Neural cell (in vitro differentiated cells): ENCODE data around the gene ZNF846. TPM values are rescaled to one million over a fixed set of nuclear protein-coding genes. Genes with fewer than 3 reads are reported as not detected.

ENCODE experiments used
- H2AFZ ChIP-seq: fragments of 200-600, 300-800 bp; sonication (generic), shearing (Covaris generic); 2 replicates; pipeline ENCODE4 v1.6.0; 2014; ENCODE audit warnings: low read depth, mild to moderate bottlenecking, antibody characterized with exemption, low read length, moderate library complexity
- H3F3A ChIP-seq: fragments of 200-600 bp; shearing (Covaris generic); 2 replicates; pipeline ENCODE4 v1.6.1; 2016; ENCODE audit warnings: mild to moderate bottlenecking, moderate library complexity, mixed read lengths, antibody characterized with exemption, low read length; ENCODE audit not compliant: insufficient read depth, poor library complexity, severe bottlenecking
- H3K27ac ChIP-seq: fragments of 200-600, 300-800 bp; sonication (generic), shearing (Covaris generic); 2 replicates; pipeline ENCODE4 v1.5.1; 2014; ENCODE audit warnings: mild to moderate bottlenecking, low read length, moderate library complexity
- H3K27me3 ChIP-seq: fragments of 300-800, 200-600 bp; sonication (generic), shearing (Covaris generic); 2 replicates; pipeline ENCODE4 v1.6.0; 2014; ENCODE audit warnings: mild to moderate bottlenecking, low read depth, low read length, moderate library complexity; ENCODE audit not compliant: insufficient read depth
- H3K36me3 ChIP-seq: fragments of 300-800, 200-600 bp; sonication (generic), shearing (Covaris generic); 2 replicates; pipeline ENCODE4 v1.5.1; 2014; ENCODE audit warnings: mild to moderate bottlenecking, antibody characterized with exemption, low read length, moderate library complexity; ENCODE audit not compliant: insufficient read depth
- H3K4me2 ChIP-seq: fragments of 300-800, 200-600 bp; sonication (generic), shearing (Covaris generic); 2 replicates; pipeline ENCODE4 v1.6.0; 2014; ENCODE audit warnings: mild to moderate bottlenecking, low read length
- H3K4me3 ChIP-seq: fragments of 300-800, 200-600 bp; sonication (generic), shearing (Covaris generic); 2 replicates; pipeline ENCODE4 v1.5.1; 2014; ENCODE audit warnings: mild to moderate bottlenecking, low read length, moderate library complexity
- H3K79me2 ChIP-seq: fragments of 200-600 bp; shearing (Covaris generic); replicated peaks from 2 replicates; pipeline ENCODE4 v1.6.0; 2014; ENCODE audit warnings: mild to moderate bottlenecking, low read length, moderate library complexity; ENCODE audit not compliant: insufficient read depth
- H3K9ac ChIP-seq: fragments of 300-800, 200-600 bp; sonication (generic), shearing (Covaris generic); 2 replicates; pipeline ENCODE4 v1.6.1; 2016; ENCODE audit warnings: mild to moderate bottlenecking, low read length, mixed read lengths
- H3K9me2 ChIP-seq: fragments of 200-600 bp; shearing (Covaris generic); 2 replicates; pipeline ENCODE4 v1.6.1; 2016; ENCODE audit warnings: mild to moderate bottlenecking, low read length, mixed read lengths; ENCODE audit not compliant: insufficient read depth
- H3K9me3 ChIP-seq: fragments of 200-600, 300-800 bp; sonication (generic), shearing (Covaris generic); 2 replicates; pipeline ENCODE4 v1.6.1; 2016; ENCODE audit warnings: mild to moderate bottlenecking, mixed run types, low read length, moderate library complexity, mixed read lengths
- H4K20me1 ChIP-seq: fragments of 200-600 bp; shearing (Covaris generic); 2 replicates; pipeline ENCODE4 v1.6.1; 2016; ENCODE audit warnings: mild to moderate bottlenecking, mixed run types; ENCODE audit not compliant: insufficient read depth
- CTCF ChIP-seq: fragments of 450-650 bp; IDR thresholded peaks from 2 replicates; pipeline ENCODE4 v1.5.1; 2014; ENCODE audit warnings: antibody characterized with exemption, mild to moderate bottlenecking, moderate library complexity; ENCODE audit not compliant: poor library complexity, severe bottlenecking
- EP300 ChIP-seq: fragments of 450-650 bp; conservative IDR thresholded peaks from 2 replicates; pipeline ENCODE4 v1.6.1; 2014; ENCODE audit warnings: antibody characterized with exemption, mild to moderate bottlenecking, moderate library complexity; ENCODE audit not compliant: poor library complexity, severe bottlenecking
- EZH2 ChIP-seq: fragments of 200-600, 300-800 bp; shearing (Covaris generic), sonication (generic); IDR thresholded peaks from 2 replicates; pipeline ENCODE4 v1.6.1; 2014; ENCODE audit warnings: antibody characterized with exemption, low read length, borderline replicate concordance, mild to moderate bottlenecking; ENCODE audit not compliant: insufficient read depth, poor library complexity, severe bottlenecking
- MXI1 ChIP-seq: fragments of 450-650 bp; conservative IDR thresholded peaks from 2 replicates; pipeline ENCODE4 v1.6.1; 2014; ENCODE audit warnings: antibody characterized with exemption, mild to moderate bottlenecking; ENCODE audit not compliant: poor library complexity, severe bottlenecking
- POLR2AphosphoS5 ChIP-seq: IDR thresholded peaks from 2 replicates; pipeline ENCODE4 v1.6.1; 2012
- RAD21 ChIP-seq: fragments of 450-650 bp; conservative IDR thresholded peaks from 2 replicates; pipeline ENCODE4 v1.6.1; 2014; ENCODE audit warnings: antibody characterized with exemption, mild to moderate bottlenecking, moderate library complexity
- REST ChIP-seq: IDR thresholded peaks from 2 replicates; pipeline ENCODE4 v1.6.1; 2012; ENCODE audit warnings: borderline replicate concordance
- SMC3 ChIP-seq: fragments of 450-650 bp; conservative IDR thresholded peaks from 2 replicates; pipeline ENCODE4 v1.6.1; 2014; ENCODE audit warnings: antibody characterized with exemption, mild to moderate bottlenecking, moderate library complexity; ENCODE audit not compliant: poor library complexity
- TAF1 ChIP-seq: IDR thresholded peaks from 2 replicates; pipeline ENCODE4 v1.6.1; 2012; ENCODE audit warnings: low read depth
- polyA plus RNA-seq: library from polyadenylated mRNA; depleted of rRNA; stranded (reverse); fragments of >200 nt; gene quantifications from 2 replicates; pipeline ENCODE4 v1.2.3, GENCODE V29; 2014

Gene ZNF846
- polyA plus RNA-seq, 1 donor from 2014 or later = 7.4 TPM

GRCh38 chr19:9796113-9796773 lies 27.7 kb upstream of the ZNF846 start:
- no peak overlapping the region for H3K4me3 ChIP-seq
- no peak overlapping the region for H2AFZ ChIP-seq

More at GRCh38 chr19:9796113-9796773, 27.7 kb upstream of the ZNF846 start:
- Histone ChIP-seq H3K9me3 (no peaks in the 10 kb centered on the region), H3K36me3 (no peaks in the 10 kb centered on the region), H3K27ac (no peak overlapping the region), H4K20me1 (no peaks in the 10 kb centered on the region), H3K9ac (no peak overlapping the region), H3K4me2 (no peak overlapping the region), H3F3A (no peaks in the 10 kb centered on the region), H3K79me2 (no peaks in the 10 kb centered on the region), H3K9me2 (no peaks in the 10 kb centered on the region), H3K27me3 (no peaks in the 10 kb centered on the region)
- TF ChIP-seq SMC3 (peak; percentile 98), EP300 (no peak), TAF1 (no peak), REST (no peak), RAD21 (peak; percentile 98), CTCF (peak; percentile 97), POLR2AphosphoS5 (no peak), EZH2 (no peak), MXI1 (peak; percentile 62)
